ENCODE measurements around the gene ADAD1.

GRCh38 chr4:122346036-122346435 lies 32.8 kb upstream of the ADAD1 start:
- TF ChIP-seq CTCF (IDR thresholded peaks at IDR 0.05): no peak
- no peak for TF ChIP-seq POLR2A (IDR thresholded peaks at IDR 0.05)
